ENCODE results near the gene LYZL2.

Gene LYZL2

GRCh38 chr10:30591249-30591670, 38.3 kb downstream of the LYZL2 start:
- no peak for DNase-seq (ENCODE audit: low read depth)

GRCh38 chr10:30589441-30589840, 40.1 kb downstream of the LYZL2 start:
- DNase-seq (ENCODE audit: low read depth), result no peak

GRCh38 chr10:30587522-30588031, 42.0 kb downstream of the LYZL2 start:
- DNase-seq (ENCODE audit: low read depth), result no peak

- no peak for DNase-seq (ENCODE audit: low read depth)
Observed at GRCh38 chr10:30586828-30587227, 42.7 kb downstream of the LYZL2 start.

- no peak for DNase-seq (ENCODE audit: low read depth)
Observed at GRCh38 chr10:30583778-30584415, 45.7 kb downstream of the LYZL2 start.

GRCh38 chr10:30581779-30582380, 47.7 kb downstream of the LYZL2 start:
- no peak for DNase-seq (ENCODE audit: low read depth)

- no peak for DNase-seq (ENCODE audit: low read depth)
Observed at GRCh38 chr10:30580676-30581075, 48.9 kb downstream of the LYZL2 start.

- no peak for DNase-seq (ENCODE audit: low read depth)
Observed at GRCh38 chr10:30580241-30580640, 49.3 kb downstream of the LYZL2 start.

GRCh38 chr10:30579574-30579973, 50.0 kb downstream of the LYZL2 start:
- DNase-seq (ENCODE audit: low read depth), result no peak

- no peak for DNase-seq (ENCODE audit: low read depth)
Observed at GRCh38 chr10:30577048-30577447, 52.5 kb downstream of the LYZL2 start.

- DNase-seq (ENCODE audit: low read depth), result no peak
Observed at GRCh38 chr10:30576641-30577040, 52.9 kb downstream of the LYZL2 start.

- no peak for DNase-seq (ENCODE audit: low read depth)
Observed at GRCh38 chr10:30574432-30574796, 55.1 kb downstream of the LYZL2 start.

GRCh38 chr10:30573721-30574431, 55.7 kb downstream of the LYZL2 start:
- DNase-seq (ENCODE audit: low read depth), result no peak

GRCh38 chr10:30565449-30565848, 64.1 kb downstream of the LYZL2 start:
- DNase-seq (ENCODE audit: low read depth), result no peak

- DNase-seq (ENCODE audit: low read depth), result no peak
Observed at GRCh38 chr10:30562787-30563186, 66.8 kb downstream of the LYZL2 start.
